GM12864 (cell line): ENCODE data around the gene DKKL1.
"Not testable (repeated sequence)": the region's sequence is repeated elsewhere in the genome, so short reads cannot be mapped to it uniquely, and the experiment has no call there.

Experiments
- DNase-seq: peaks from one replicate; pipeline ENCODE4 v3.0.0-alpha.2; 2011; ENCODE audit warnings: low read depth
- H3K4me3 ChIP-seq: 2 replicates; pipeline ENCODE4 v1.5.1; 2011; ENCODE audit warnings: mild to moderate bottlenecking, low read depth, low read length, control low read depth
- TF ChIP-seq, protein P1 (sequence below): IDR thresholded peaks from 2 replicates; pipeline ENCODE4 v1.5.1; 2011; ENCODE audit warnings: low read depth, mild to moderate bottlenecking, moderate library complexity, low read length, control low read depth, inconsistent platforms; ENCODE audit errors: missing control alignments

The DKKL1 gene

DNA sequence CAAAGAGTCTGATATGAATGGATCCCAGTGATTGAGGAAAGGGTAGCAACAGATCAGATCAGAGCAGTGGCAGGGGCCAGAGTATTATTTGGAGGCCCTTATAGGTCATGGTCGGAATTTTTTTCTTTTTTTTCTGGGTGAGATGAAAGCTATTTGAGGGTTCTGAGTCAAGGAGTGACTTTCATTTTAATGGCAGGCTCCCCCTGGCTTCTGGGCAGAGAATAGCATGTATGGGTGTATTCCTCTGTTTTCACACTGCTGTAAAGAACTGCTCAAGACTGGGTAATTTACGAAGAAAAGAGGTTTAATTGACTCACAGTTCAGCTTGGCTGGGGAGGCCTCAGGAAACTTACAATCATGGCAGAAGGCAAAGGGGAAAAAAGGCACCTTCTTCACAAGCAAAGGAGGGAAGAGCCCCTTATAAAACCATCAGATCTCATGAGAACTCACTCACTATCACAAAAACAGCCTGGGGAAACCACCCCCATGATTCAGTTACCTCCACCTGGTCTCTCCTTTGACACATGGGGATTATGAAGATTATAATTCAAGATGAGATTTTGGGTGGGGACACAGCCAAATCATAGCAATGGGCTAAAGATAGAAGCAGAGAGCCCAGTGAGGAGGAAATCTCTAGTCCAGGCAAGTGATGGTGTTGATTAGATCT lies 35.7 kb upstream of the DKKL1 start:
- TF ChIP-seq, protein P1, sequence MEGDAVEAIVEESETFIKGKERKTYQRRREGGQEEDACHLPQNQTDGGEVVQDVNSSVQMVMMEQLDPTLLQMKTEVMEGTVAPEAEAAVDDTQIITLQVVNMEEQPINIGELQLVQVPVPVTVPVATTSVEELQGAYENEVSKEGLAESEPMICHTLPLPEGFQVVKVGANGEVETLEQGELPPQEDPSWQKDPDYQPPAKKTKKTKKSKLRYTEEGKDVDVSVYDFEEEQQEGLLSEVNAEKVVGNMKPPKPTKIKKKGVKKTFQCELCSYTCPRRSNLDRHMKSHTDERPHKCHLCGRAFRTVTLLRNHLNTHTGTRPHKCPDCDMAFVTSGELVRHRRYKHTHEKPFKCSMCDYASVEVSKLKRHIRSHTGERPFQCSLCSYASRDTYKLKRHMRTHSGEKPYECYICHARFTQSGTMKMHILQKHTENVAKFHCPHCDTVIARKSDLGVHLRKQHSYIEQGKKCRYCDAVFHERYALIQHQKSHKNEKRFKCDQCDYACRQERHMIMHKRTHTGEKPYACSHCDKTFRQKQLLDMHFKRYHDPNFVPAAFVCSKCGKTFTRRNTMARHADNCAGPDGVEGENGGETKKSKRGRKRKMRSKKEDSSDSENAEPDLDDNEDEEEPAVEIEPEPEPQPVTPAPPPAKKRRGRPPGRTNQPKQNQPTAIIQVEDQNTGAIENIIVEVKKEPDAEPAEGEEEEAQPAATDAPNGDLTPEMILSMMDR = peak; percentile 74
- peak; percentile 67 for DNase-seq
- H3K4me3 ChIP-seq = no peak overlapping the region

DNA sequence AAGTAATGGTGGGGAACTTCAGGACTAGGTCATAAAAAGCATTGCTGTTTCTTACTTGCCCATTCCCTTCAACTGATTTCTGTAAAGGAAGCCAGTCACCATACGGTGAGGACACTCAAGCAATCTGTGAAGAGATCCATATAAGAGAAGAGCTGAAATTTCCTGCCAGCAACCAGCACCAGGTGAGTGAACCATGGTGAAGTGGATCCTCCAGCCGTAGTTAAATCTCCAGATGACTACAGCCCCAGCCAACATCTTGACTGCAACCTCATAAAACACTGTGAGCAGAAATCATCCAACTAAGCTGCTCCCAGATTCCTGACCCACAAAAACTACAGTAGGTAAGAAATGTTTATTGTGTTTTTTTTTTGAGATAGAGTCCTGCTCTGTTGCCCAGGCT lies 34.9 kb upstream of the DKKL1 start:
- H3K4me3 ChIP-seq = 0 out of 2 replicates have a peak overlapping the region, but pooled peaks have one; percentile 4
- TF ChIP-seq, protein P1 = no peak
- no peak for DNase-seq

DNA sequence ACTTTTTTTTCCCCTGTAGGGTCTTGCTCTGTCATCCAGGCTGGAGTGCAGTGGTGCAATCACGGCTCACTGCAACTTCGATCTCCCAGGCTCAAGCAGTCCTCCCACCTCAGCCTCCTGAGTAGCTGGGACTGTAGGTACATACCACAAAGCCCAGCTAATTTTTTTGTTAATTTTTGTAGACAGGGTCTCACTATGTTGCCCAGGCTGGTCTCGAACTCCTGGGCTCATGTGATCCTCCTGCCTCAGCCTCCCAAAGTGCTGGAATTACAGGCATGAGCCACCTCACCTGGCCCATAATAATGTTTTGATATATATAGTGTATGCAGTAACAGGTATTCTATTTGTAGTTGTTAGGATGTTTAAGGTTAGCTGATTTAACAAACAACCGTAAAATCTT lies 32.5 kb upstream of the DKKL1 start:
- not testable (repeated sequence) for DNase-seq
- H3K4me3 ChIP-seq = peak overlapping the region; percentile 15; the same call in 1 of the 2 replicates

DNA sequence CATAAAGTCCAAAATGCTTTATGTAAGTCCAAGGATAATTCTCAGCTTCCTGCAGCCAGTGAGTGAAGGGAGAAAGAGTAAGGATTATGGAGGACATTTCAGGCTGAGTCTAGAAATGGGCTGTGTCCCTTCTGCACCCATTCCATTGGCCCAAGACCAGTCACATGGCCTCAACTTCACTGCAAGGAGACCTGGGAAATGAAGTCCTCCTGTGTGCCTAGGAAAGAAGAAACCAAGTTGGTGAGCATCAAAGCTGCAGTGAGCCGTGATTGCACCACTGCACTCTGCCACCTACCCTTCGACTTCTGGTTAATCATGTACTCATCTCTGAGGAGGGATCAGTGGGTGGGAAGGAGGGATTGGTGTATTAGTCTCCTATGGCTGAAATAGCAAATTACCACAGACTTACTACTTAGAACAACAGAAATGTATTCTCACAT lies 32.0 kb upstream of the DKKL1 start:
- H3K4me3 ChIP-seq = no peak overlapping the region; the same call in 1 of the 2 replicates
- TF ChIP-seq, protein P1 = no peak
- peak; percentile 76 for DNase-seq

DNA sequence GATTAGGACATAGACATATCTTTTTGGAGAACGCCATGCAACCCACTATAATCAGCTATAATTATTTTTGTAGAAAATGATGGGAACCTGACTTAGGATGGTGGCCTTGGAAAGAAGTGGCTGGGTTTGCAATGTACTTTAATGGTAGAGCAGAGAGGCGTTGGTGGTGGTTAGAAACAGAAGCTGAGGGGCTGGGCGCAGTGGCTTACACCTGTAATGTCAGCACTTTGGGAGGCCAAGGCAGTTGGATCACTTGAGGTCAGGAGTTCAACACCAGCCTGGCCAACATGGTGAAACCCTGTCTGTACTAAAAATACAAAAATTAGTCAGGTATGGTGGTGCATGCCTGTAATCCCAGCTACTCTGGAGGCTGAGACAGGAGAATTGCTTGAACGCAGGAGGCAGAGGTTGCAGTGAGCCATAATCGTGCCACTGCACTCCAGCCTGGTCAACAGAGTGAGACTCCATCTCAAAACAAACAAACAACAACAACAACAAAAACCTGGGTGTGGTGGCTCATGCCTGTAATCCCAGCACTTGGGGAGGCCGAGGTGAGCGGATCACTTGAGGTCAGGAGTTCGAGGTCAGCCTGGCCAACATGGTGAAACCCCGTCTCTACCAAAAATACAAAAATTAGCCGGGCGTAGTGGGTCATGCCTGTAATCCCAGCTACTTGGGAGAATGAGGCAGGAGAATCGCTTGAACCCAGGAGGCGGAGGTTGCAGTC lies 30.8 kb upstream of the DKKL1 start:
- H3K4me3 ChIP-seq, DNase-seq: not testable (repeated sequence)

DNA sequence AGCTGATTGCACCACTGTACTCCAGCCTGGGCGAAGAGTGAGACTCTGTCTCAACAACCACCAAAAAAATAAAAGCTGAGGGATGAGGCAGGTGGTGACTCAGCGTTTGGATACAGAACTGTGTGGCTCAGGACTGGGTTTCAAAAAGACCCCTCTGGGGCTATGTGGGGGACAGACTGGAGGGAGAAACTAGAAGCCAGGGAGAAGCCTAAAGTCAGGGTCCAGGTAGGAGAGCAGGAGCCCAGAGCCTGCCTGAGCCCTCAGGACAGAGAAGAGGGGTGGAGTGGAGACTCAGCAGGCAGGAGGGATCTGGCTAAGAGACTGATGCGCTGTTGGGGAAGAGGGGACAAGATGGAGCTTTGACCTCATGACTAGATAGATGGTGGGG lies 30.3 kb upstream of the DKKL1 start:
- TF ChIP-seq, protein P1 = no peak
- no peak for DNase-seq
- H3K4me3 ChIP-seq = peak overlapping the region; percentile 13; the same call in 1 of the 2 replicates

DNA sequence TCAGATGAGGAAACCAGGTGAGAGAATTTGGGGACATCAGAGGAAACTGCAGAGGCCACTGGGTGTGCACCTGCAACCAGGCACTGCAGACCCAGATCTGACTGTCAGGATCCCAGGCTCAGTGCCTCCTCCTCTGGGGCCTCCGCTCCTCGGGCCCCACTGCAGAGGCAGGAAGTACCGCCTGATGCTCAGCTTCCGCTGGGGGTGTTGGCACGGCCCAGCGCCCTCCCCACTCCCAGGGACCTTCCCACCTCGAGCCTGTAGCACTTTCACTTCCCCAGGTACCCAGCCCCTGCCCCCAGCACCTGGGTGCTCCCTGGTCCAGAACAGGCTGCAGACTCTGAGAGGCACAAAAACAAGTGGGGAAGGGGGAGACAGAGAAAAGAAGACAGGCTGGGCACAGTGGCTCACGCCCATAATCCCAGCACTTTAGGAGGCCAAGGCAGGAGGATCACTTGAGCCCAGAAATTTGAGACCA lies 29.8 kb upstream of the DKKL1 start:
- DNase-seq = peak; percentile 75
- peak overlapping the region; percentile 13; the same call in 1 of the 2 replicates for H3K4me3 ChIP-seq
- TF ChIP-seq, protein P1 = no peak
